T-helper 17 cell (primary cell): Measurements from ENCODE around the gene TMEM266. TPM values are rescaled to one million over a fixed set of nuclear protein-coding genes. Genes with fewer than 3 reads are reported as not detected.
A peak's percentile ranks its signal among the peaks of the same experiment; 100 is the strongest.

Source experiments
- ATAC-seq: fragments of 150-1000 bp; cut with Tn5 transposase; 2 replicates; pipeline ENCODE4 v1.10.0; 2021; ENCODE audit warnings: mild to moderate bottlenecking, moderate library complexity
- DNase-seq, 3 donors: peaks; one replicate each; pipeline versions ENCODE4 v3.0.0 to v3.0.0-alpha.2; 2020 to 2021
- H3K9me3 ChIP-seq: one replicate; pipeline ENCODE4 v1.7.0; 2013; ENCODE audit warnings: low read length, mild to moderate bottlenecking; ENCODE audit not compliant: control insufficient read depth, poor library complexity, severe bottlenecking
- H3K27ac Mint-ChIP-seq: one replicate; pipeline ENCODE4 v1.8.0; 2022; ENCODE audit warnings: mild to moderate bottlenecking, moderate library complexity, mixed read lengths
- H3K27me3 Mint-ChIP-seq: one replicate; pipeline ENCODE4 v1.8.0; 2022; ENCODE audit warnings: mixed read lengths
- H3K36me3 Mint-ChIP-seq: one replicate; pipeline ENCODE4 v1.8.0; 2022; ENCODE audit warnings: low read depth, mixed read lengths
- H3K4me1 Mint-ChIP-seq: one replicate; pipeline ENCODE4 v1.8.0; 2022; ENCODE audit warnings: mild to moderate bottlenecking, mixed read lengths
- H3K4me3 Mint-ChIP-seq: one replicate; pipeline ENCODE4 v1.8.0; 2022; ENCODE audit warnings: mild to moderate bottlenecking, moderate library complexity, mixed read lengths
- total RNA-seq, 4 donors: library from RNA in 2 of 4; stranded (reverse) in 2 of 4; gene quantifications; one replicate each; pipeline ENCODE4 v1.2.3 and lab custom pipeline; 2022 to 2026

TMEM266 gene
- total RNA-seq, 2 donors from 2014 or later = not detected

- no peaks in the 10 kb centered on the region for H3K9me3 ChIP-seq
- ATAC-seq (no peak), DNase-seq (no peak)
- no peak overlapping the region for H3K4me3 Mint-ChIP-seq
- H3K36me3 Mint-ChIP-seq = no peaks in the 10 kb centered on the region
- H3K27ac Mint-ChIP-seq = no peak overlapping the region
- H3K4me1 Mint-ChIP-seq = no peaks in the 10 kb centered on the region
- peaks cover 44% of the 10 kb centered on the region for H3K27me3 Mint-ChIP-seq
These were observed 57.4 kb downstream of the TMEM266 start for GRCh38 chr15:76117181-76117580.

GRCh38 chr15:76118767-76119166, 59.0 kb downstream of the TMEM266 start:
- Mint-ChIP-seq H3K36me3 (no peaks in the 10 kb centered on the region), H3K4me1 (no peaks in the 10 kb centered on the region), H3K4me3 (no peak overlapping the region), H3K27me3 (peaks cover 46% of the 10 kb centered on the region), H3K27ac (no peak overlapping the region)
- DNase-seq (no peak), ATAC-seq (no peak)
- H3K9me3 ChIP-seq = no peaks in the 10 kb centered on the region

DNA sequence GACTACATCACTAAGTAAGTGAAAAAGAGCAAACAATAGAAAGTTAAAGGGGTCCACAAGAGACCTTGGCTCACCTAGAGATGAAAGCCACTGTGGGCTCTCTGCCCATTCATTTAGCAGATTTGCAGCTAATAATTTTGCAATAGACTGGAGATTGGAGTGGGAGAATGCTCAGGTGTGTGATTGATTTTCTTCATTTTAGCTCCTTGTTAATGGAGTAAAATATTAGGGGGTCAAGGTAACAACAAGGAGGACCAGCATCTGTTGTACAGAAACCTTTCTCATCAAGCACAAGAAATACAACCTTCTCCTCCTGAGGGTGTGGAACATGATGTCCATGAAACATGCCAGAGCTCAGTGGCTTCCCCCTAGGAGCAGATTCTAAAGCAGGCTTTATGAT, 63.2 kb downstream of the TMEM266 start:
- no peaks in the 10 kb centered on the region for H3K9me3 ChIP-seq
- Mint-ChIP-seq H3K4me1 (no peaks in the 10 kb centered on the region), H3K36me3 (no peaks in the 10 kb centered on the region), H3K27ac (no peak overlapping the region), H3K4me3 (no peak overlapping the region), H3K27me3 (peaks cover 28% of the 10 kb centered on the region)
- no peak for ATAC-seq
- no peak for DNase-seq

GRCh38 chr15:76127169-76127568, 67.4 kb downstream of the TMEM266 start:
- no peak overlapping the region for H3K27ac Mint-ChIP-seq
- ATAC-seq (no peak), DNase-seq (no peak)
- H3K27me3 Mint-ChIP-seq = peaks cover 45% of the 10 kb centered on the region
- H3K36me3 Mint-ChIP-seq = no peaks in the 10 kb centered on the region
- no peaks in the 10 kb centered on the region for H3K4me1 Mint-ChIP-seq
- H3K9me3 ChIP-seq = no peaks in the 10 kb centered on the region
- H3K4me3 Mint-ChIP-seq = no peak overlapping the region

- Mint-ChIP-seq H3K27ac (no peak overlapping the region), H3K36me3 (no peaks in the 10 kb centered on the region), H3K27me3 (peaks cover 39% of the 10 kb centered on the region), H3K4me3 (no peak overlapping the region), H3K4me1 (no peaks in the 10 kb centered on the region)
- H3K9me3 ChIP-seq = no peaks in the 10 kb centered on the region
- DNase-seq = no peak
- ATAC-seq = no peak
These were observed 68.1 kb downstream of the TMEM266 start for GRCh38 chr15:76127880-76128279.

DNA sequence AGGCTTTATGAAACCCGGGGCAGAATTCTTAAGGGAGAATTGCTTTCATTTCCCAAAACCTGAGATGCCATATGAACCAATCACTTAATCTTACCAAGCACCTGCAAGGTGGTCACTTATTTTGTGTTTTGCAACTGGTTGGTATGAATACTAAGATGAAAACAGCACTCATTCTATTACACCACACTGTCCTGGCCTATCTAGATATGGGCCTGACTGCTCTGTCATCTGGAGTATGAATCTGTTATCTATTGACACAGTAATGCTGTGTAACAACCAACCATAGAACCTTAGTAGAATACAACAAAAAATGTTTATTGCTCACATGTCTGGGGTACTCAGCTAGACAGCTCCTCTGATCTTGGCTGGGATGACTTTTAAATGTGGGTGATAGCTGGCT, 74.8 kb downstream of the TMEM266 start:
- no peak overlapping the region for H3K27ac Mint-ChIP-seq
- no peak overlapping the region for H3K4me3 Mint-ChIP-seq
- no peak for DNase-seq
- H3K4me1 Mint-ChIP-seq = no peaks in the 10 kb centered on the region
- no peaks in the 10 kb centered on the region for H3K36me3 Mint-ChIP-seq
- ATAC-seq = no peak
- no peaks in the 10 kb centered on the region for H3K9me3 ChIP-seq
- H3K27me3 Mint-ChIP-seq = peaks cover 42% of the 10 kb centered on the region

GRCh38 chr15:76135516-76135915, 75.7 kb downstream of the TMEM266 start:
- Mint-ChIP-seq H3K4me1 (no peaks in the 10 kb centered on the region), H3K36me3 (no peaks in the 10 kb centered on the region), H3K27me3 (peaks cover 35% of the 10 kb centered on the region), H3K4me3 (no peak overlapping the region), H3K27ac (no peak overlapping the region)
- no peaks in the 10 kb centered on the region for H3K9me3 ChIP-seq
- ATAC-seq (no peak), DNase-seq (no peak)

DNA sequence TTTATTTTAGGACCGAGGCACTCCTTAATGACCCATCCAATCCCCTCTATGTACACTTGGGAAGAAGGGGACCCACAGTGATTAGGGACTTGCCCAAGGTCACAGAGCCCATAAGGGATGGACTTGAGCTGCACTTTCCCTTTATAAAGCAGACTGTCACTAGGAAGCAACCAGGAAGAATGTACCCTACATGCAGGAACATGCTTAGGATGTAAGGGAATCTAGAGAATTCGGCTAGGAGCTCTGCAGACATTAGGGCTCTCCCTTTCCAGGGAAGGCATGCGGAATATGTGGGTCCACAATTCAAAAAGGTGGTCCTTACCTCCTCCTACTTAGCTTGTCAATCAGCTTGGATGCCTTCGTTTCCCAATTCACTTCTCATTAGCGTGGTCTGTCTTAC, 78.7 kb downstream of the TMEM266 start:
- no peaks in the 10 kb centered on the region for H3K9me3 ChIP-seq
- Mint-ChIP-seq H3K27ac (no peak overlapping the region), H3K27me3 (peaks cover 45% of the 10 kb centered on the region), H3K4me3 (no peak overlapping the region), H3K4me1 (no peaks in the 10 kb centered on the region), H3K36me3 (peaks cover 2% of the 10 kb centered on the region)
- ATAC-seq (no peak), DNase-seq (no peak)

DNA sequence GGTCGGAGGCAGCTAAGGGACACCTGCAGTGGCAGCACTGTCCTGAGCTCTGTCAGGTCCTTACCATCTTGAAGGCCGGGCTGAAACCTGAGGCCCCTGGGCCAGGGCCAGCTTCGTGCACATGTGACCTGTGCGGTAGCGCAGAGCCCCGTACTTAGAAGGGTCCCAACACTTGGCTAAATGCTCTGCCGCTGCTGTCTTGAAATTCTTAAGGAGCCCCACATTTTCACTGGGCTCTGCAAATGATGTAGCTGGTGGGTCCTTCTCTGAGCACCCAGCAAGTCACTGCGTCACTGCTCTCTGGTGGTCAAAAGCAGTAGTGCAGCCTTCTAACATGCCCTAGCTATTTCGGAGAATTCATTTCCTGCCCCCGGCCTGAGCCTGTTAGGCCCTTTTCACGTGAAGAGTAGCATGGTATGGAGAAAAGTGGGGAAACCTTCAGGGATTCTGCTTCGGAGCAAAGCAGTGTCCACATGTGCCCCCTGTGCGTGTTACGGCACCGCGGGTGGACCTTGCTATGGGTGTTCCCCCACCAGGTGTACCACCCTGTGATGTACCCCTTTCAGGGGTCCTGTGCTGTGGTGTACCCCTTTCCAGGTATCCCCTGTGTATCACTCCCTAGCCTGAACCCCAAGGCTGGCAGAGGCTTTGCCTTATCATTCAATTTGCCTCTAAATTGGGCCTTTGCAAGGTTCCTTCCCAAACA, 79.7 kb downstream of the TMEM266 start:
- H3K4me1 Mint-ChIP-seq = no peaks in the 10 kb centered on the region
- peak; percentile 90 for ATAC-seq

GRCh38 chr15:76140074-76140464, 80.3 kb downstream of the TMEM266 start:
- H3K36me3 Mint-ChIP-seq = peaks cover 5% of the 10 kb centered on the region
- no peaks in the 10 kb centered on the region for H3K4me1 Mint-ChIP-seq
- no peak overlapping the region for H3K4me3 Mint-ChIP-seq
- H3K27ac Mint-ChIP-seq = no peak overlapping the region
- no peaks in the 10 kb centered on the region for H3K9me3 ChIP-seq
- DNase-seq = no peak
- no peak for ATAC-seq
- H3K27me3 Mint-ChIP-seq = peaks cover 53% of the 10 kb centered on the region

More for the DNA sequence above, 79.7 kb downstream of the TMEM266 start:
- H3K27ac Mint-ChIP-seq = no peak overlapping the region
- no peaks in the 10 kb centered on the region for H3K9me3 ChIP-seq
- H3K27me3 Mint-ChIP-seq = peaks cover 48% of the 10 kb centered on the region
- H3K36me3 Mint-ChIP-seq = peaks cover 5% of the 10 kb centered on the region
- peak; percentile 24 to 66 (median 33) for DNase-seq
- no peak overlapping the region for H3K4me3 Mint-ChIP-seq

DNA sequence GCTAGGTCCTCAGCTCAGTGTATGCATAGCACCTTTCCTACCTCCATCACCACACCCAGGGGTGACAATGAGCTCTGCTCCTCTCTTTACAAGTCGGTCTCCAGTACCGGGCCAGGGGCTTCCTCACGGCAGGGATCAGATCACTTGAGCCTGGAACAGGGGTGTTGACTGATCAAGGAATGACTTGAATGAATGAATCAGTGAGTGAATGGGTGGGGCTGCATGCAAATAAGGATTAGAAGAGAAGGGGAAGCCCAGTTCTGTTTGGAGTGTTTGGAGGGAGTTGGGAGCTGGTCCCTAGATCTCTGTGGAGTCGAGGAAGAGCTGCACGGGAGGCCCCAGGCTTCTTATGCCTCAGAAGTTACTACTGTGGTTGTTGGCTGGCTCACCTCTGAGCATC, 87.0 kb downstream of the TMEM266 start:
- H3K9me3 ChIP-seq = no peaks in the 10 kb centered on the region

DNA sequence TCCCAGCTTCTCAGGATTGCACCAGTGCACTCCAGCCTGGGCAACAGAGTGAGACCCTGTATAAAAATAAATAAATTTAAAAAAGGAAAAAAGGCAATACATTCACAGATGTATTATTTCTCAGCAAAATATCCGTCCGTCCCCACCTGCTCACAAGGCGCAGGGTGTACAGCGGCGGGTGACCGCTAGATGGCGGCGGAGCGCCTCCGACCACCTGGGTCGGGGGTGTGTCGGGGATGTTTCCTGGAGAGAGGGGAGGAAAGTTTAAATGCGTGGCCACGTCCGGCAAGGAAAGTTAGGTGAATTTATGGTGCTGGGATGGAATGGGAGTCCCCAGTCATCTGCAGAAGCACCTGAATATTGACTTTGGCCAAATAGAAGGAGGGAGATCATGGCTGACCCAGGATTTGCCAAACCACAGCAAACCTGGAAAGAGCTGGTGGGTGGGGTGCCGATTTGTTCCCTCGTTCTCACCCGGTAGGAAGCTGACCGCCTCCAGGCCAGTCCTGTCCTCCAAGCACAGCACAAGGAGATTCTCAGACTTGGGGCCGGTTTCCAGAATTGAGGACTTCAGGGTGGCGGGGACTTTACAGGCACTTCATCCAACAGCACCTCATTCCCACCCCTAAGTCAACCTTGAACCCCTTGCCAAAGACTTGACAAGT, 88.3 kb downstream of the TMEM266 start:
- DNase-seq (peak; percentile 39 to 62 (median 48)), ATAC-seq (peak; percentile 75)
- Mint-ChIP-seq H3K36me3 (peaks cover 7% of the 10 kb centered on the region), H3K4me3 (peak overlapping the region; percentile 69), H3K27ac (no peak overlapping the region), H3K4me1 (peaks cover 6% of the 10 kb centered on the region), H3K27me3 (peaks cover 41% of the 10 kb centered on the region)
- no peaks in the 10 kb centered on the region for H3K9me3 ChIP-seq

More for the DNA sequence above, 87.0 kb downstream of the TMEM266 start:
- Mint-ChIP-seq H3K27ac (no peak overlapping the region), H3K4me3 (no peak overlapping the region), H3K36me3 (peaks cover 5% of the 10 kb centered on the region), H3K27me3 (peaks cover 49% of the 10 kb centered on the region), H3K4me1 (peaks cover 6% of the 10 kb centered on the region)
- DNase-seq = no peak
- ATAC-seq = no peak

DNA sequence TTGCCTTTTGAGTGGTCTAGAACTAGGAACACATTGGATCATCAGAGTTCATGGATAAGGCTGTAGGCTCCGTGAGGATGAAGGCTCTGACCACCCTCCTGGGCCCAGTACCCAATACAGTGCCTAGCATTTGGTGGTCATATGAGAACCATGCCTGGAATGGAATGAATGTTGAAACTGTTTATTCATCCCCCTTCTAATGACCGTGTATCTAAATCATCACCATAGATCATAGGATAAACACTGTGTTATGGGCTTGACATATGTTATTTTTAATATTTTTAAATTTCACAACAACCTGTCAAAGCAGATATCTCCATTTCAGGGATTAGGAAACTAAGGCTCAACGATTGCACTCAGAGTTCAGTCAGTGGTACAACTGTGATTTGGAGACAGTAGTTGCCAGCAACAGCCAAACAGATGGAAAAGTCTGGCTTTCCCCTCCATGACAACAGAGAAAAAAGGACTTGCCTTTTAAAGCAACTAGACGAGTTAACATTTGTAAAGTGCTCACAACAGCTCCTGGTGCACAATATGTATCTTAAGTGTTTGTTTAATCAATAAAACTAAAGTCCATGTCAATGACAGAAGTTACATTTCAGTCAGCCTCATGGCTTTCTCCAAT, 89.6 kb downstream of the TMEM266 start:
- Mint-ChIP-seq H3K4me3 (no peak overlapping the region), H3K36me3 (peaks cover 3% of the 10 kb centered on the region), H3K27me3 (peaks cover 28% of the 10 kb centered on the region), H3K27ac (no peak overlapping the region), H3K4me1 (peaks cover 6% of the 10 kb centered on the region)
- no peak for ATAC-seq
- DNase-seq = no peak
- H3K9me3 ChIP-seq = no peaks in the 10 kb centered on the region
